Progenitor cell of endocrine pancreas (in vitro differentiated cells): Measurements from ENCODE around the gene ETAA1. TPM values are rescaled to one million over a fixed set of nuclear protein-coding genes. Genes with fewer than 3 reads are reported as not detected.

Experiments
- DNase-seq: peaks from one replicate; pipeline ENCODE4 v3.0.0; 2021; ENCODE audit warnings: low spot score; ENCODE audit not compliant: unreplicated experiment
- H3K27ac Mint-ChIP-seq: 2 replicates; pipeline ENCODE4 v1.8.0; 2021; ENCODE audit warnings: mild to moderate bottlenecking, moderate library complexity, mixed read lengths
- H3K27me3 Mint-ChIP-seq: 2 replicates; pipeline ENCODE4 v1.8.0; 2021; ENCODE audit warnings: mixed read lengths
- H3K36me3 Mint-ChIP-seq: 2 replicates; pipeline ENCODE4 v1.8.0; 2022; ENCODE audit warnings: mixed read lengths; ENCODE audit not compliant: insufficient read depth
- H3K4me1 Mint-ChIP-seq: 2 replicates; pipeline ENCODE4 v1.8.0; 2021; ENCODE audit warnings: low read depth, mixed read lengths
- H3K4me3 Mint-ChIP-seq: 2 replicates; pipeline ENCODE4 v1.8.0; 2021; ENCODE audit warnings: low read depth, mild to moderate bottlenecking, moderate library complexity, mixed read lengths
- H3K9me3 Mint-ChIP-seq: 2 replicates; pipeline ENCODE4 v1.8.0; 2021; ENCODE audit warnings: low read depth, mixed read lengths
- CTCF ChIP-seq: fragments of 200-600 bp; sonication (generic); IDR thresholded peaks from one replicate; pipeline ENCODE4 v1.5.0; 2021; ENCODE audit warnings: antibody characterized with exemption, mild to moderate bottlenecking; ENCODE audit not compliant: unreplicated experiment
- total RNA-seq: library from RNA; stranded (reverse); gene quantifications from 2 replicates; pipeline ENCODE4 v1.2.1, GENCODE V29; 2021

The ETAA1 gene
- total RNA-seq, 1 donor from 2014 or later = 24.3 TPM

GRCh38 chr2:67379048-67379447 lies 18.1 kb upstream of the ETAA1 start:
- Mint-ChIP-seq H3K36me3 (no peaks in the 10 kb centered on the region), H3K9me3 (peaks cover 4% of the 10 kb centered on the region), H3K27ac (no peak overlapping the region), H3K4me1 (peaks cover 6% of the 10 kb centered on the region), H3K27me3 (no peaks in the 10 kb centered on the region), H3K4me3 (no peak overlapping the region)
- no peak for TF ChIP-seq CTCF
- DNase-seq = no peak

- Mint-ChIP-seq H3K4me1 (peaks cover 2% of the 10 kb centered on the region), H3K9me3 (no peaks in the 10 kb centered on the region), H3K36me3 (peaks cover 5% of the 10 kb centered on the region), H3K4me3 (no peak overlapping the region), H3K27ac (no peak overlapping the region), H3K27me3 (no peaks in the 10 kb centered on the region)
- DNase-seq = no peak
- TF ChIP-seq CTCF = no peak
Observed at GRCh38 chr2:67384123-67384822, 12.9 kb upstream of the ETAA1 start.

GRCh38 chr2:67388680-67389079 lies 8.5 kb upstream of the ETAA1 start:
- no peaks in the 10 kb centered on the region for H3K27me3 Mint-ChIP-seq
- no peak overlapping the region for H3K27ac Mint-ChIP-seq
- DNase-seq = no peak
- peaks cover 5% of the 10 kb centered on the region for H3K36me3 Mint-ChIP-seq
- H3K4me3 Mint-ChIP-seq = no peak overlapping the region
- TF ChIP-seq CTCF = no peak
- no peaks in the 10 kb centered on the region for H3K9me3 Mint-ChIP-seq
- H3K4me1 Mint-ChIP-seq = peaks cover 9% of the 10 kb centered on the region

DNA sequence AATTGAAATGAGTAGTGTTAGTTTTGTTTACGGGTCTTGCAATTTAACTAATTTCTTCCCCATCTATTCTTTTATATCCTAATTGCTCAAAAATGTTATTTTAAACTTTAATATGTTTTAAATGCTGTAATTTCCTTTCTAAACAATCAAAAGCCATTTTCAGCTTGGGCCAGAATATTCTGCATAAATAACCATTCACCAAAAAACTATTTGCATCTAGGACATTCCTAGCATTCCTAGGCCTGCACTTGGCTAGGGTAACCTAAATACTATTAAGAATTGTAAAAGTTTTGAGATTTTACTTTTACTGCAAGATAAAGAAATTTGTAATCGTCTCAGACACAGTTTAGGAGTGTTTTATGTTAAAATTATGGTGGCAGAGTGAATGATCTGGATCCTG lies 7.8 kb upstream of the ETAA1 start:
- Mint-ChIP-seq H3K4me1 (peaks cover 9% of the 10 kb centered on the region), H3K27me3 (no peaks in the 10 kb centered on the region), H3K9me3 (no peaks in the 10 kb centered on the region), H3K36me3 (peaks cover 5% of the 10 kb centered on the region), H3K27ac (no peak overlapping the region), H3K4me3 (no peak overlapping the region)
- TF ChIP-seq CTCF = no peak
- DNase-seq = no peak

DNA sequence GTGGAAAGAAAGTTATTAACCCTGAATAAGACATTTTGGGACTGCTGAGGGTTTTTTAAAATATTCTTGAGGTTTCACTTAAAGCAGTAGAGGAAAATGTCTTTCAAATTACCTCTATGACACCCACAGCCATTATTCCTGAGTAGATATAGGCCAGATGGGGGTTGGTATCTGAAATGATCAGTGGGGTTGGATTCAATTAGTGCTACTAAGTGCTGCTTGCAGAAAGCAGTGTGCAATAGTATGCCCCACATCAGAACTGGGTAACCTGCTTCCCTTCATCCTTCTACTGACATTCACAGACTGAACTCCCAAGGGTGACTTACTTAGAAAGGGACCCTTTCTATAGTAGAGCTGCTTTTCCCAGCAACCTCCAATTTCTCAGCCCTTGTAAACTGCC lies 7.3 kb upstream of the ETAA1 start:
- Mint-ChIP-seq H3K27me3 (no peaks in the 10 kb centered on the region), H3K9me3 (no peaks in the 10 kb centered on the region), H3K4me1 (peaks cover 9% of the 10 kb centered on the region), H3K4me3 (no peak overlapping the region), H3K36me3 (peaks cover 5% of the 10 kb centered on the region), H3K27ac (no peak overlapping the region)
- TF ChIP-seq CTCF = no peak
- no peak for DNase-seq
